Type B pancreatic cell (in vitro differentiated cells): Measurements from ENCODE around the gene KIF6. TPM values are rescaled to one million over a fixed set of nuclear protein-coding genes. Genes with fewer than 3 reads are reported as not detected.

Experiments
- DNase-seq: peaks from one replicate; pipeline ENCODE4 v3.0.0; 2021; ENCODE audit warnings: mixed read lengths; ENCODE audit not compliant: unreplicated experiment; ENCODE audit errors: extremely low spot score
- H3K27ac Mint-ChIP-seq: 2 replicates; pipeline ENCODE4 v1.8.0; 2021; ENCODE audit warnings: mild to moderate bottlenecking, mixed read lengths
- H3K27me3 Mint-ChIP-seq: 2 replicates; pipeline ENCODE4 v1.8.0; 2021; ENCODE audit warnings: mixed read lengths
- H3K36me3 Mint-ChIP-seq: 2 replicates; pipeline ENCODE4 v1.8.0; 2021; ENCODE audit warnings: mixed read lengths
- H3K4me1 Mint-ChIP-seq: one replicate; pipeline ENCODE4 v1.8.0; 2021; ENCODE audit warnings: mixed read lengths; ENCODE audit not compliant: unreplicated experiment
- H3K4me3 Mint-ChIP-seq: 2 replicates; pipeline ENCODE4 v1.8.0; 2021; ENCODE audit warnings: mild to moderate bottlenecking, mixed read lengths
- H3K9me3 Mint-ChIP-seq: 2 replicates; pipeline ENCODE4 v1.8.0; 2021; ENCODE audit warnings: mixed read lengths
- CTCF ChIP-seq: fragments of 200-600 bp; sonication (generic); conservative IDR thresholded peaks from 2 replicates; pipeline ENCODE4 v1.5.0; 2021; ENCODE audit warnings: antibody characterized with exemption, mild to moderate bottlenecking
- total RNA-seq: library from RNA; stranded (reverse); gene quantifications from 2 replicates; pipeline ENCODE4 v1.2.1, GENCODE V29; 2021; ENCODE audit warnings: low replicate concordance

KIF6 gene
- total RNA-seq, 1 donor from 2014 or later, result 3.3 TPM

- Mint-ChIP-seq H3K4me3 (no peak overlapping the region), H3K9me3 (no peaks in the 10 kb centered on the region), H3K27ac (no peak overlapping the region), H3K36me3 (no peaks in the 10 kb centered on the region), H3K4me1 (peaks cover 14% of the 10 kb centered on the region), H3K27me3 (peaks cover 8% of the 10 kb centered on the region)
- TF ChIP-seq CTCF, result no peak
- no peak for DNase-seq
Observed at GRCh38 chr6:39298061-39298460, 427.1 kb downstream of the KIF6 start.

GRCh38 chr6:39296745-39297640 lies 428.2 kb downstream of the KIF6 start:
- no peaks in the 10 kb centered on the region for H3K36me3 Mint-ChIP-seq
- H3K27me3 Mint-ChIP-seq, result peaks cover 16% of the 10 kb centered on the region
- H3K9me3 Mint-ChIP-seq, result no peaks in the 10 kb centered on the region
- no peak for DNase-seq
- H3K4me1 Mint-ChIP-seq, result peaks cover 14% of the 10 kb centered on the region
- no peak for TF ChIP-seq CTCF
- H3K27ac Mint-ChIP-seq, result no peak overlapping the region
- H3K4me3 Mint-ChIP-seq, result no peak overlapping the region

- Mint-ChIP-seq H3K27ac (no peak overlapping the region), H3K4me1 (peaks cover 14% of the 10 kb centered on the region), H3K4me3 (no peak overlapping the region), H3K9me3 (no peaks in the 10 kb centered on the region), H3K27me3 (peaks cover 19% of the 10 kb centered on the region), H3K36me3 (no peaks in the 10 kb centered on the region)
- DNase-seq, result no peak
- TF ChIP-seq CTCF, result no peak
Observed at GRCh38 chr6:39295611-39296011, 429.6 kb downstream of the KIF6 start.

GRCh38 chr6:39294899-39295298 lies 430.3 kb downstream of the KIF6 start:
- TF ChIP-seq CTCF, result no peak
- no peak for DNase-seq
- Mint-ChIP-seq H3K36me3 (no peaks in the 10 kb centered on the region), H3K27me3 (peaks cover 17% of the 10 kb centered on the region), H3K27ac (no peak overlapping the region), H3K4me3 (no peak overlapping the region), H3K4me1 (peaks cover 14% of the 10 kb centered on the region), H3K9me3 (no peaks in the 10 kb centered on the region)

GRCh38 chr6:39294133-39294532 lies 431.1 kb downstream of the KIF6 start:
- Mint-ChIP-seq H3K4me3 (no peak overlapping the region), H3K4me1 (peaks cover 14% of the 10 kb centered on the region), H3K36me3 (no peaks in the 10 kb centered on the region), H3K9me3 (no peaks in the 10 kb centered on the region), H3K27me3 (peaks cover 18% of the 10 kb centered on the region), H3K27ac (no peak overlapping the region)
- DNase-seq, result no peak
- no peak for TF ChIP-seq CTCF
